Glutamatergic neuron (in vitro differentiated cells): ENCODE data around the gene TDRD7. TPM values are rescaled to one million over a fixed set of nuclear protein-coding genes. Genes with fewer than 3 reads are reported as not detected.

Experiments used
- DNase-seq: peaks from one replicate; pipeline ENCODE4 v3.0.0; 2022
- H3K27ac Mint-ChIP-seq: one replicate; pipeline ENCODE4 v1.8.0; 2020; ENCODE audit warnings: mild to moderate bottlenecking, mixed read lengths, inconsistent platforms; ENCODE audit not compliant: unreplicated experiment
- H3K27me3 Mint-ChIP-seq: one replicate; pipeline ENCODE4 v1.8.0; 2020; ENCODE audit warnings: mild to moderate bottlenecking, moderate library complexity, mixed read lengths, inconsistent platforms; ENCODE audit not compliant: unreplicated experiment
- H3K36me3 Mint-ChIP-seq: one replicate; pipeline ENCODE4 v1.8.0; 2020; ENCODE audit warnings: mild to moderate bottlenecking, mixed read lengths, inconsistent platforms; ENCODE audit not compliant: unreplicated experiment
- H3K4me1 Mint-ChIP-seq: one replicate; pipeline ENCODE4 v1.8.0; 2020; ENCODE audit warnings: mild to moderate bottlenecking, low read depth, mixed read lengths, inconsistent platforms; ENCODE audit not compliant: unreplicated experiment
- H3K4me3 Mint-ChIP-seq: one replicate; pipeline ENCODE4 v1.8.0; 2020; ENCODE audit warnings: mild to moderate bottlenecking, mixed read lengths, inconsistent platforms; ENCODE audit not compliant: unreplicated experiment
- H3K9me3 Mint-ChIP-seq: one replicate; pipeline ENCODE4 v1.8.0; 2020; ENCODE audit warnings: mild to moderate bottlenecking, moderate library complexity, mixed read lengths, inconsistent platforms; ENCODE audit not compliant: unreplicated experiment
- total RNA-seq: library from RNA; stranded (reverse); fragmentation: NEBNext Ultra II Directional; extraction: Animal tissue kit (Norgen Biotek cat#: 25700); gene quantifications from one replicate; pipeline ENCODE4 v1.2.1, GENCODE V29; 2021; ENCODE audit not compliant: unreplicated experiment
- TF ChIP-seq, protein P1 (sequence below): fragments of 200-600 bp; sonication (generic); IDR thresholded peaks from one replicate; pipeline ENCODE4 v1.5.0; 2021; ENCODE audit not compliant: partially characterized antibody, unreplicated experiment

The TDRD7 gene
- total RNA-seq, 1 donor from 2014 or later: 1.4 TPM

- Mint-ChIP-seq H3K27me3 (peaks cover 9% of the 10 kb centered on the region), H3K9me3 (peaks cover 1% of the 10 kb centered on the region), H3K4me1 (no peaks in the 10 kb centered on the region), H3K4me3 (no peak overlapping the region), H3K36me3 (no peaks in the 10 kb centered on the region), H3K27ac (no peak overlapping the region)
- no peak for DNase-seq
- TF ChIP-seq, protein P1, sequence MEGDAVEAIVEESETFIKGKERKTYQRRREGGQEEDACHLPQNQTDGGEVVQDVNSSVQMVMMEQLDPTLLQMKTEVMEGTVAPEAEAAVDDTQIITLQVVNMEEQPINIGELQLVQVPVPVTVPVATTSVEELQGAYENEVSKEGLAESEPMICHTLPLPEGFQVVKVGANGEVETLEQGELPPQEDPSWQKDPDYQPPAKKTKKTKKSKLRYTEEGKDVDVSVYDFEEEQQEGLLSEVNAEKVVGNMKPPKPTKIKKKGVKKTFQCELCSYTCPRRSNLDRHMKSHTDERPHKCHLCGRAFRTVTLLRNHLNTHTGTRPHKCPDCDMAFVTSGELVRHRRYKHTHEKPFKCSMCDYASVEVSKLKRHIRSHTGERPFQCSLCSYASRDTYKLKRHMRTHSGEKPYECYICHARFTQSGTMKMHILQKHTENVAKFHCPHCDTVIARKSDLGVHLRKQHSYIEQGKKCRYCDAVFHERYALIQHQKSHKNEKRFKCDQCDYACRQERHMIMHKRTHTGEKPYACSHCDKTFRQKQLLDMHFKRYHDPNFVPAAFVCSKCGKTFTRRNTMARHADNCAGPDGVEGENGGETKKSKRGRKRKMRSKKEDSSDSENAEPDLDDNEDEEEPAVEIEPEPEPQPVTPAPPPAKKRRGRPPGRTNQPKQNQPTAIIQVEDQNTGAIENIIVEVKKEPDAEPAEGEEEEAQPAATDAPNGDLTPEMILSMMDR: no peak
These were observed 106.4 kb downstream of the TDRD7 start for GRCh38 chr9:97518166-97518908.

DNA sequence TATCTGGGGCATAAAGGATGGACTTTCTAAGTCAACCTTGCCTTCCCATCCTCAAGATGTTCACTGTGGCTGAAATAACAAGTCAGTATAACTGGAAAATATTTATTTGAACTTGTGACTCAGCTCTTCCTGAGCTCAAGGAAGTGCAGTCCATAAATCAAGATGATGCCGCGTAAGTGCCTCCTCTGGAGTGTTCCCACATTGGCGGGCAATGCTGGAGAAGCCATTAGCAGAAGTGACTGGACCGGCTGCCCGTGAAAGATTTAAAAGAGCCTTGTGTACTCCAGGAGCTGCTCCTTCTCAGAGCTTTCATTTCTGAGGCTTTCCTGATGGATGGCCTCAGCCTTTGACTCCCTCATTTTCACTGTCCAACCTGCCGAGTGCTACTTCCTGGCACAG lies 107.0 kb downstream of the TDRD7 start:
- TF ChIP-seq, protein P1: no peak
- H3K27ac Mint-ChIP-seq: no peak overlapping the region

GRCh38 chr9:97519441-97519970 lies 107.6 kb downstream of the TDRD7 start:
- Mint-ChIP-seq H3K9me3 (peaks cover 1% of the 10 kb centered on the region), H3K4me3 (no peak overlapping the region), H3K27me3 (peaks cover 9% of the 10 kb centered on the region), H3K27ac (no peak overlapping the region), H3K36me3 (no peaks in the 10 kb centered on the region), H3K4me1 (no peaks in the 10 kb centered on the region)
- no peak for DNase-seq
- TF ChIP-seq, protein P1: no peak

More for the DNA sequence above, 107.0 kb downstream of the TDRD7 start:
- H3K27me3 Mint-ChIP-seq: peaks cover 9% of the 10 kb centered on the region
- H3K4me1 Mint-ChIP-seq: no peaks in the 10 kb centered on the region
- no peaks in the 10 kb centered on the region for H3K36me3 Mint-ChIP-seq
- H3K4me3 Mint-ChIP-seq: no peak overlapping the region
- DNase-seq: no peak
- peaks cover 1% of the 10 kb centered on the region for H3K9me3 Mint-ChIP-seq

- TF ChIP-seq, protein P1: no peak
- peaks cover 9% of the 10 kb centered on the region for H3K27me3 Mint-ChIP-seq
- no peak for DNase-seq
- H3K4me3 Mint-ChIP-seq: no peak overlapping the region
- H3K36me3 Mint-ChIP-seq: no peaks in the 10 kb centered on the region
- no peak overlapping the region for H3K27ac Mint-ChIP-seq
- H3K9me3 Mint-ChIP-seq: peaks cover 1% of the 10 kb centered on the region
- H3K4me1 Mint-ChIP-seq: no peaks in the 10 kb centered on the region
These were observed 109.9 kb downstream of the TDRD7 start for GRCh38 chr9:97521576-97522333.
